K562 (cell line): ENCODE measurements around the gene ZNF503. TPM values are rescaled to one million over a fixed set of nuclear protein-coding genes. Genes with fewer than 3 reads are reported as not detected.

ENCODE experiments used
- ATAC-seq: fragments of 200-7000 bp; cut with Tn5 transposase; 3 replicates; pipeline ENCODE4 v1.9.1; 2020; ENCODE audit warnings: moderate library complexity
- BruUV-seq: library from RNA; stranded (reverse); fragments of 400-500 nt; replicated peaks from 2 replicates; lab custom pipeline; 2021; lab: Mats Ljungman, UMichigan
- CTCF ChIA-PET: fragments of 300-600 bp; formaldehyde crosslinking; extraction: SDS; loops from one replicate; lab custom pipeline; 2021; ENCODE audit warnings: low intra/inter-chr PET ratio; lab: Yijun Ruan, JAX
- POLR2A ChIA-PET: fragments of 300-600, 350-650 bp; sonication (Branson Sonifier 250); formaldehyde crosslinking; extraction: SDS; loops from one replicate; lab custom pipeline; 2021; ENCODE audit warnings: antibody characterized with exemption, inconsistent platforms; lab: Yijun Ruan, JAX
- DNase-seq, 4 experiments: peaks; one replicate each; pipeline versions ENCODE4 v3.0.0 to v3.0.0-alpha.2; 2011 to 2018; ENCODE audit warnings: low spot score in 3 of 4, mixed read lengths in 3 of 4; ENCODE audit errors: extremely low read depth in 1 of 4
- FAIRE-seq: peaks from 2 replicates; lab custom pipeline; 2011; peaks lifted over from hg19 to GRCh38; lab: Jason Lieb, UNC
- H2AFZ ChIP-seq: 2 replicates; pipeline ENCODE4 v1.6.0; 2011; ENCODE audit warnings: low read depth, low read length, control low read depth, inconsistent platforms
- H3K27ac ChIP-seq: fragments of 200-600 bp; 3 replicates; pipeline ENCODE4 v1.8.0; 2011; ENCODE audit warnings: low read depth, mild to moderate bottlenecking, control low read depth, inconsistent platforms, low read length, moderate library complexity, mixed read lengths; ENCODE audit errors: extremely low read depth
- H3K27me3 ChIP-seq, 2 experiments: fragments of 300-600 bp in 1 of 2; 2 replicates in 1 of 2; 3 replicates in 1 of 2; pipeline versions ENCODE4 v1.6.0 to v1.8.0; 2011; ENCODE audit warnings: inconsistent platforms in 2 of 2, low read length in 2 of 2, mild to moderate bottlenecking in 1 of 2, mixed read lengths in 1 of 2, moderate library complexity in 1 of 2; ENCODE audit not compliant: control insufficient read depth in 2 of 2, insufficient read depth in 2 of 2
- H3K36me3 ChIP-seq: fragments of 300-600 bp; 3 replicates; pipeline ENCODE4 v1.8.0; 2011; ENCODE audit warnings: mild to moderate bottlenecking, low read length, inconsistent platforms; ENCODE audit not compliant: control insufficient read depth, insufficient read depth
- H3K4me1 ChIP-seq, 2 experiments: fragments of 200-600 bp in 1 of 2; replicated peaks in 1 of 2; 2 replicates in 1 of 2; 3 replicates in 1 of 2; pipeline versions ENCODE4 v1.5.1 to v1.8.0; 2011; ENCODE audit warnings: inconsistent platforms in 2 of 2, low read length in 2 of 2, mild to moderate bottlenecking in 1 of 2, mixed read lengths in 1 of 2, moderate library complexity in 1 of 2; ENCODE audit not compliant: control insufficient read depth in 2 of 2, insufficient read depth in 2 of 2
- H3K4me2 ChIP-seq: 2 replicates; pipeline ENCODE4 v1.6.1; 2011; ENCODE audit warnings: low read length, control low read depth, inconsistent platforms, mixed read lengths; ENCODE audit not compliant: insufficient read depth
- H3K4me3 ChIP-seq: fragments of 200-600 bp; sonication (generic), shearing (Covaris generic); 2 replicates; pipeline ENCODE4 v1.5.1; 2016; ENCODE audit warnings: control low read depth, inconsistent platforms
- H3K79me2 ChIP-seq: fragments of 200-600 bp; 3 replicates; pipeline ENCODE4 v1.8.0; 2011; ENCODE audit warnings: low read length, inconsistent platforms; ENCODE audit not compliant: control insufficient read depth, insufficient read depth
- H3K9ac ChIP-seq, 2 experiments: 2 replicates each; pipeline versions ENCODE4 v1.6.0 to v1.6.1; 2011; ENCODE audit warnings: low read depth in 2 of 2, low read length in 2 of 2, control low read depth in 1 of 2, inconsistent platforms in 1 of 2, mild to moderate bottlenecking in 1 of 2, mixed read lengths in 1 of 2; ENCODE audit not compliant: insufficient read depth in 1 of 2
- H3K9me1 ChIP-seq: one replicate; pipeline ENCODE4 v1.6.0; 2011; ENCODE audit warnings: inconsistent platforms, mild to moderate bottlenecking, low read length, moderate library complexity; ENCODE audit not compliant: control insufficient read depth, insufficient read depth
- H3K9me3 ChIP-seq: replicated peaks from 2 replicates; pipeline ENCODE4 v1.5.1; 2011; ENCODE audit warnings: low read depth, low read length, inconsistent platforms; ENCODE audit not compliant: control insufficient read depth, insufficient read depth
- H4K20me1 ChIP-seq: replicated peaks from 2 replicates; pipeline ENCODE4 v1.6.1; 2011; ENCODE audit warnings: low read length, inconsistent platforms, mixed read lengths; ENCODE audit not compliant: control insufficient read depth, insufficient read depth
- ELF2 ChIP-seq: fragments of 250-450 bp; sonication (Bioruptor Pico); IDR thresholded peaks from 2 replicates; pipeline ENCODE4 v1.5.0; 2021; ENCODE audit warnings: mild to moderate bottlenecking
- ESRRB ChIP-seq: fragments of 250-450 bp; sonication (Bioruptor Pico); IDR thresholded peaks from 2 replicates; pipeline ENCODE4 v1.5.0; 2020; ENCODE audit warnings: mild to moderate bottlenecking, moderate library complexity, borderline replicate concordance
- SMARCE1 ChIP-seq: fragments of 450-650 bp; IDR thresholded peaks from 2 replicates; pipeline ENCODE4 v1.7.1; 2016; ENCODE audit warnings: mild to moderate bottlenecking
- ZNF239 ChIP-seq: fragments of 250-450 bp; sonication (Bioruptor Pico); IDR thresholded peaks from 2 replicates; pipeline ENCODE4 v1.4.0; 2020; ENCODE audit warnings: mild to moderate bottlenecking
- ZNF24 ChIP-seq: fragments of 450-650 bp; IDR thresholded peaks from 2 replicates; pipeline ENCODE4 v1.6.1; 2016
- ZNF280B ChIP-seq: fragments of 250-450 bp; sonication (Bioruptor Pico); IDR thresholded peaks from 2 replicates; pipeline ENCODE4 v1.5.1; 2021; ENCODE audit warnings: mild to moderate bottlenecking
- ZNF695 ChIP-seq: fragments of 450-650 bp; formaldehyde crosslinking; IDR thresholded peaks from 2 replicates; pipeline ENCODE4 v1.4.0; 2020; ENCODE audit warnings: mild to moderate bottlenecking, moderate library complexity
- ZNF785 ChIP-seq: fragments of 250-450 bp; sonication (Bioruptor Pico); IDR thresholded peaks from 2 replicates; pipeline ENCODE4 v1.4.0; 2020; ENCODE audit warnings: mild to moderate bottlenecking
- WGBS: fragments of 100-300 bp; shearing (Covaris generic); methylation state at CpG from one replicate; pipeline ENCODE4 v1.1.6; 2016; ENCODE audit warnings: low coverage, mixed read lengths; ENCODE audit not compliant: insufficient coverage; ENCODE audit errors: missing lambda C conversion rate; 5-methylcytosine and 5-hydroxymethylcytosine counted together
- in situ Hi-C: fragments of 300-500 bp; cut with MboI; formaldehyde crosslinking; loops from 4 replicates; pipeline ENCODE4 v1.15.0; 2018; ENCODE audit warnings: inconsistent platforms, mixed read lengths
- intact Hi-C: fragments of 100-400 bp; cut with micrococcal nuclease; formaldehyde crosslinking; loops from 2 replicates; pipeline ENCODE4 v1.14.2; 2022
- polyA plus RNA-seq, 8 experiments: library from polyadenylated mRNA; depleted of rRNA in 4 of 8; stranded (reverse) in 5 of 8; unstranded in 3 of 8; fragments of >200 nt; fragmentation: Nextera tagmentation in 2 of 8; fragmentation: Illumina TruSeq in 1 of 8; extraction: Ambion mirVana in 2 of 8; extraction: Trizol in 1 of 8; gene quantifications; 2 replicates each; pipeline versions ENCODE4 v1.2.1 to v1.2.3, GENCODE V29; 2011 to 2014; ENCODE audit warnings: inconsistent platforms in 1 of 8, missing spikeins in 1 of 8
- total RNA-seq, 7 experiments: library from RNA; depleted of rRNA in 6 of 7; stranded (reverse); fragments of >200 nt in 6 of 7; fragmentation: Illumina TruSeq in 2 of 7; extraction: Trizol in 2 of 7; gene quantifications; 2 replicates each; pipeline versions ENCODE4 v1.2.1 to v1.2.3, GENCODE V29; 2011 to 2021; ENCODE audit warnings: low replicate concordance in 1 of 7
- TF ChIP-seq, protein P1 (sequence below), 2 experiments: fragments of 450-650 bp in 1 of 2; sonication (generic) in 1 of 2; formaldehyde crosslinking in 1 of 2; IDR thresholded peaks in 1 of 2; conservative IDR thresholded peaks in 1 of 2; 2 replicates each; pipeline versions ENCODE4 v1.6.1 to v1.8.1; 2016 to 2023; ENCODE audit warnings: mild to moderate bottlenecking in 2 of 2, moderate library complexity in 2 of 2, inconsistent platforms in 1 of 2, missing genetic modification reagents in 1 of 2

ZNF503 gene
- total and polyA plus RNA-seq, 9 of the 15 experiments (the other 6 are each of a cell fraction or from before 2014, with no cell fraction given): not detected

- no peak for TF ChIP-seq ZNF280B
- TF ChIP-seq ZNF239: no peak
- TF ChIP-seq, all 486 proteins: peak for 21
These were observed 6.3 kb downstream of the ZNF503 start (continued) for GRCh38 chr10:75395066-75395931.

GRCh38 chr10:75394221-75394620, 7.3 kb downstream of the ZNF503 start:
- no peaks in the 10 kb centered on the region for H3K36me3 ChIP-seq
- no peak overlapping the region for H3K4me2 ChIP-seq
- CTCF ChIA-PET: interaction anchor here (1.2 kb wide), 1 partner anchor 1151 kb away, joined by 3 read pairs; no protein-coding TSS in a partner anchor
- POLR2A ChIA-PET: no interaction called here
- H3K4me1 ChIP-seq: peaks cover 0 to 28% of the 10 kb centered on the region in 2 experiments; a peak in 3 of 5 replicates
- WGBS: 11% methylated on average over 7 of the region's 7 CpGs
- no peaks in the 10 kb centered on the region for H3K9me3 ChIP-seq
- H2AFZ ChIP-seq: no peak overlapping the region
- H3K27me3 ChIP-seq: peaks cover 7 to 40% of the 10 kb centered on the region in 2 experiments; a peak in 4 of 5 replicates
- H3K9me1 ChIP-seq: no peaks in the 10 kb centered on the region
- FAIRE-seq (no peak), ATAC-seq (no peak), DNase-seq (no peak)
- intact Hi-C loops (loop anchor here (10.0 kb wide), 1 partner anchor 1151 kb away; no protein-coding TSS in a partner anchor), in situ Hi-C loops (no loop called here)
- H3K4me3 ChIP-seq: no peak overlapping the region
- H3K79me2 ChIP-seq: no peaks in the 10 kb centered on the region
- H3K9ac ChIP-seq: no peak overlapping the region
- no TSS peak for BruUV-seq
- no peak overlapping the region for H3K27ac ChIP-seq
- no peaks in the 10 kb centered on the region for H4K20me1 ChIP-seq
- TF ChIP-seq ESRRB (no peak), ZNF24 (no peak), ZNF785 (CRISPR knock-in tag) (no peak), ELF2 (CRISPR knock-in tag) (no peak), SMARCE1 (no peak), ZNF695 (CRISPR knock-in tag) (no peak)
- TF ChIP-seq, protein P1, sequence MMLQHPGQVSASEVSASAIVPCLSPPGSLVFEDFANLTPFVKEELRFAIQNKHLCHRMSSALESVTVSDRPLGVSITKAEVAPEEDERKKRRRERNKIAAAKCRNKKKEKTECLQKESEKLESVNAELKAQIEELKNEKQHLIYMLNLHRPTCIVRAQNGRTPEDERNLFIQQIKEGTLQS (IDR thresholded peaks at IDR 0.05): peak; percentile 14; the same call in 1 of the 2 replicates
- TF ChIP-seq, protein P1 (CRISPR knock-in tag; conservative IDR thresholded peaks at IDR 0.05): no peak
